Aorta (tissue), 5 donors: Measurements from ENCODE around the gene NLN. TPM values are rescaled to one million over a fixed set of nuclear protein-coding genes. Genes with fewer than 3 reads are reported as not detected.

ENCODE experiments used
- ATAC-seq: fragments of 200-7000 bp; cut with Tn5 transposase; one replicate; pipeline ENCODE4 v1.9.1; 2022; ENCODE audit warnings: moderate library complexity; ENCODE audit not compliant: low FRiP score
- DNase-seq, 2 donors: peaks; one replicate each; pipeline ENCODE4 v3.0.0-alpha.2; 2020
- H3K27ac ChIP-seq, 2 donors: one replicate each; pipeline ENCODE4 v1.5.1; 2013; ENCODE audit warnings: low read length in 2 of 2, mild to moderate bottlenecking in 2 of 2, moderate library complexity in 2 of 2, control low read depth in 1 of 2, inconsistent platforms in 1 of 2, low read depth in 1 of 2
- H3K27me3 ChIP-seq, 2 donors: one replicate each; pipeline ENCODE4 v1.6.1; 2013; ENCODE audit warnings: control low read depth in 1 of 2, low read length in 1 of 2, mild to moderate bottlenecking in 1 of 2, moderate library complexity in 1 of 2; ENCODE audit not compliant: insufficient read depth in 2 of 2, control insufficient read depth in 1 of 2
- H3K36me3 ChIP-seq, 2 donors: one replicate each; pipeline ENCODE4 v1.6.1; 2013; ENCODE audit warnings: control low read depth in 1 of 2, low read length in 1 of 2, mild to moderate bottlenecking in 1 of 2; ENCODE audit not compliant: insufficient read depth in 2 of 2, control insufficient read depth in 1 of 2
- H3K4me1 ChIP-seq, 2 donors: one replicate each; pipeline ENCODE4 v1.6.1; 2013; ENCODE audit warnings: low read length in 2 of 2, control low read depth in 1 of 2, mild to moderate bottlenecking in 1 of 2, moderate library complexity in 1 of 2; ENCODE audit not compliant: insufficient read depth in 2 of 2, control insufficient read depth in 1 of 2
- H3K4me3 ChIP-seq, 2 donors: one replicate each; pipeline ENCODE4 v1.5.1; 2013; ENCODE audit warnings: low read length in 2 of 2, control low read depth in 1 of 2, mild to moderate bottlenecking in 1 of 2
- H3K9me3 ChIP-seq: one replicate; pipeline ENCODE4 v1.6.1; 2013; ENCODE audit warnings: mild to moderate bottlenecking, low read length; ENCODE audit not compliant: control insufficient read depth
- WGBS, 2 donors: extraction: QIAGEN DNeasy Blood & Tissue Kit; methylation state at CpG; one replicate each; pipeline ENCODE4 v1.1.7; 2013; 5-methylcytosine and 5-hydroxymethylcytosine counted together
- intact Hi-C, 2 donors: fragments of 100-400 bp; cut with DNase I; formaldehyde crosslinking; loops; one replicate each; pipeline versions ENCODE4 v1.14.2 to v1.15.0; 2022
- polyA plus RNA-seq, 2 donors: library from polyadenylated mRNA; stranded (reverse); fragments of 200-250 nt; gene quantifications; one replicate each; pipeline ENCODE4 v1.2.3, GENCODE V29; 2013
- total RNA-seq, 2 donors: library from RNA; stranded (reverse); fragmentation: NEBNext Ultra II Directional; extraction: Animal tissue kit (Norgen Biotek cat#: 25700); gene quantifications; one replicate each; pipeline ENCODE4 v1.2.1, GENCODE V29; 2021
- donor health status: healthy with polysubstance abuse.
- donor health status: Bipolar disorder and iron deficiency.
- donor health status: DM: no; HTN: no; CAD: no.
- donor health status: DM: no; HTN: no; CAD: no.
- donor health status: DM: yes; HTN: yes; CAD: no.

NLN gene
- total and polyA plus RNA-seq, 4 donors, result 2.5 to 16.5 (median 10.5) TPM

GRCh38 chr5:65696892-65697291 is 25.1 kb upstream of the NLN start:
- no peaks in the 10 kb centered on the region for H3K36me3 ChIP-seq
- no peak overlapping the region for H3K4me3 ChIP-seq
- no peaks in the 10 kb centered on the region for H3K4me1 ChIP-seq
- intact Hi-C loops, result no loop called here
- no peak for DNase-seq
- no peaks in the 10 kb centered on the region for H3K27me3 ChIP-seq
- H3K9me3 ChIP-seq, result no peaks in the 10 kb centered on the region
- ATAC-seq, result no peak
- H3K27ac ChIP-seq, result no peak overlapping the region

- 93 to 95% methylated on average over 4 of the region's 4 CpGs for WGBS, 2 donors
- Histone ChIP-seq H3K4me1 (no peaks in the 10 kb centered on the region), H3K27me3 (no peaks in the 10 kb centered on the region), H3K36me3 (no peaks in the 10 kb centered on the region), H3K9me3 (no peaks in the 10 kb centered on the region), H3K4me3 (no peak overlapping the region), H3K27ac (no peak overlapping the region)
- no peak for DNase-seq
- ATAC-seq, result no peak
- intact Hi-C loops, result no loop called here
These were observed 22.7 kb upstream of the NLN start for GRCh38 chr5:65699338-65699737.

- H3K27ac ChIP-seq, result no peak overlapping the region
- H3K4me3 ChIP-seq, result no peak overlapping the region
- 96 to 97% methylated on average over 3 of the region's 3 CpGs for WGBS, 2 donors
- H3K27me3 ChIP-seq, result no peaks in the 10 kb centered on the region
- DNase-seq (no peak), ATAC-seq (no peak)
- H3K9me3 ChIP-seq, result no peaks in the 10 kb centered on the region
- intact Hi-C loops, result no loop called here
- peaks cover 0 to 4% of the 10 kb centered on the region in 2 donors for H3K36me3 ChIP-seq
- no peaks in the 10 kb centered on the region for H3K4me1 ChIP-seq
These were observed 20.0 kb upstream of the NLN start for GRCh38 chr5:65702036-65702435.

GRCh38 chr5:65704621-65705239 is 17.3 kb upstream of the NLN start:
- peaks cover 0 to 4% of the 10 kb centered on the region in 2 donors for H3K36me3 ChIP-seq
- intact Hi-C loops, result no loop called here
- no peaks in the 10 kb centered on the region for H3K9me3 ChIP-seq
- H3K4me3 ChIP-seq, result no peak overlapping the region
- H3K4me1 ChIP-seq, result no peaks in the 10 kb centered on the region
- 87 to 91% methylated on average over 2 of the region's 2 CpGs for WGBS, 2 donors
- H3K27ac ChIP-seq, result no peak overlapping the region
- no peak for ATAC-seq
- H3K27me3 ChIP-seq, result no peaks in the 10 kb centered on the region
- DNase-seq, result no peak

- no peak for ATAC-seq
- peaks cover 2 to 4% of the 10 kb centered on the region in 2 donors for H3K36me3 ChIP-seq
- H3K27ac ChIP-seq, result no peak overlapping the region
- H3K4me1 ChIP-seq, result no peaks in the 10 kb centered on the region
- no peak overlapping the region for H3K4me3 ChIP-seq
- no peak for DNase-seq
- no peaks in the 10 kb centered on the region for H3K9me3 ChIP-seq
- no peaks in the 10 kb centered on the region for H3K27me3 ChIP-seq
- WGBS, 2 donors, result 88 to 93% methylated on average over 4 of the region's 4 CpGs
- intact Hi-C loops, result no loop called here
These were observed 14.3 kb upstream of the NLN start for GRCh38 chr5:65707663-65708062.

- Histone ChIP-seq H3K9me3 (no peaks in the 10 kb centered on the region), H3K36me3 (peaks cover 2 to 4% of the 10 kb centered on the region in 2 donors), H3K27ac (no peak overlapping the region), H3K4me3 (no peak overlapping the region), H3K4me1 (no peaks in the 10 kb centered on the region), H3K27me3 (no peaks in the 10 kb centered on the region)
- 96 to 97% methylated on average over 4 of the region's 4 CpGs for WGBS, 2 donors
- ATAC-seq (no peak), DNase-seq (no peak)
- intact Hi-C loops, result no loop called here
These were observed 13.9 kb upstream of the NLN start for GRCh38 chr5:65708145-65708544.

- no peak overlapping the region for H3K27ac ChIP-seq
- H3K4me3 ChIP-seq, result no peak overlapping the region
- no peaks in the 10 kb centered on the region for H3K27me3 ChIP-seq
- no peaks in the 10 kb centered on the region for H3K4me1 ChIP-seq
- ATAC-seq, result no peak
- intact Hi-C loops, result no loop called here
- no peak for DNase-seq
- peaks cover 1 to 4% of the 10 kb centered on the region in 2 donors for H3K36me3 ChIP-seq
- no peaks in the 10 kb centered on the region for H3K9me3 ChIP-seq
These were observed 3.3 kb upstream of the NLN start for GRCh38 chr5:65718576-65719310.

- 2% methylated on average over 19 of the region's 19 CpGs for WGBS, 2 donors
- Histone ChIP-seq H3K4me3 (peak overlapping the region; percentile 65 to 93), H3K27me3 (no peaks in the 10 kb centered on the region), H3K4me1 (no peaks in the 10 kb centered on the region), H3K9me3 (no peaks in the 10 kb centered on the region), H3K27ac (peak overlapping the region in 1 of 2 donors; percentile 11), H3K36me3 (peaks cover 0 to 4% of the 10 kb centered on the region in 2 donors)
- DNase-seq, result peak; percentile 65 to 85
- peak; percentile 71 for ATAC-seq
- intact Hi-C loops, result loop anchor here in 1 of 2 donors (10.0 kb wide), 1 partner anchor 204 kb away; the partner anchor contains the start of gene ERBIN
These were observed 820 bp upstream of the NLN start for GRCh38 chr5:65721050-65721719.
